B cell (primary cell): Measurements from ENCODE around the gene CAMTA1. TPM values are rescaled to one million over a fixed set of nuclear protein-coding genes. Genes with fewer than 3 reads are reported as not detected.

ENCODE experiments used
- ATAC-seq: fragments of 200-7000 bp; cut with Tn5 transposase; one replicate; pipeline ENCODE4 v1.10.0; 2021; ENCODE audit warnings: low read depth, mild to moderate bottlenecking, moderate number of reproducible peaks, moderate library complexity
- CTCF ChIA-PET: fragments of 350-600 bp; sonication (Branson Sonifier 250); formaldehyde crosslinking; loops from one replicate; lab custom pipeline; 2021; ENCODE audit warnings: antibody characterized with exemption, inconsistent platforms; lab: Charles Lee
- POLR2A ChIA-PET: fragments of 350-600 bp; sonication (Branson Sonifier 250); formaldehyde crosslinking; loops from one replicate; lab custom pipeline; 2021; ENCODE audit warnings: antibody characterized with exemption; lab: Charles Lee
- DNase-seq: peaks from one replicate; pipeline ENCODE4 v3.0.0; 2013
- H2AFZ ChIP-seq: 2 replicates; pipeline ENCODE4 v1.6.1; 2012; ENCODE audit warnings: mild to moderate bottlenecking, low read depth, low read length; ENCODE audit not compliant: insufficient read depth, poor library complexity, severe bottlenecking
- H3K27ac ChIP-seq, 2 donors: 1 replicate in 1 of 2; 2 replicates in 1 of 2; pipeline ENCODE4 v1.5.1; 2012 to 2013; ENCODE audit warnings: low read length in 2 of 2, mild to moderate bottlenecking in 2 of 2, moderate library complexity in 1 of 2
- H3K27me3 ChIP-seq, 4 experiments: fragments of 200-600 bp in 1 of 4; sonication (generic) in 1 of 4; replicated peaks in 1 of 4; 1 replicate in 2 of 4; 2 replicates in 2 of 4; pipeline versions ENCODE4 v1.6.1 to v1.7.0; 2013 to 2016; ENCODE audit warnings: low read length in 3 of 4, mild to moderate bottlenecking in 2 of 4, mixed read lengths in 1 of 4, moderate library complexity in 1 of 4; ENCODE audit not compliant: insufficient read depth in 4 of 4, control insufficient read depth in 3 of 4; ENCODE audit errors: control extremely low read depth in 1 of 4
- H3K36me3 ChIP-seq, 2 experiments: replicated peaks in 1 of 2; 1 replicate in 1 of 2; 2 replicates in 1 of 2; pipeline versions ENCODE4 v1.6.1 to v1.7.1; 2013; ENCODE audit warnings: low read length in 1 of 2; ENCODE audit not compliant: insufficient read depth in 2 of 2, control insufficient read depth in 1 of 2; ENCODE audit errors: control extremely low read depth in 1 of 2, extremely low read depth in 1 of 2
- H3K4me1 ChIP-seq, 2 donors: fragments of 200-600 bp in 1 of 2; sonication (generic) in 1 of 2; 1 replicate in 1 of 2; 2 replicates in 1 of 2; pipeline versions ENCODE4 v1.5.1 to v1.6.1; 2013 to 2017; ENCODE audit warnings: low read length in 2 of 2; ENCODE audit not compliant: control insufficient read depth in 2 of 2, insufficient read depth in 2 of 2
- H3K4me2 ChIP-seq: replicated peaks from 2 replicates; pipeline ENCODE3; 2012; ENCODE audit warnings: mild to moderate bottlenecking, low read depth, low read length; ENCODE audit not compliant: poor library complexity, severe bottlenecking
- H3K4me3 ChIP-seq, 5 experiments: fragments of 200-600 bp in 1 of 5; sonication (generic) in 1 of 5; 1 replicate in 3 of 5; 2 replicates in 2 of 5; pipeline versions ENCODE4 v1.5.1 to v1.7.0; 2011 to 2016; ENCODE audit warnings: low read length in 4 of 5, mild to moderate bottlenecking in 4 of 5, low read depth in 2 of 5, control low read depth in 1 of 5, moderate library complexity in 1 of 5; ENCODE audit not compliant: insufficient read depth in 1 of 5; ENCODE audit errors: control extremely low read depth in 1 of 5, extremely low read depth in 1 of 5
- H3K79me2 ChIP-seq: fragments of 200-600 bp; sonication (generic); one replicate; pipeline ENCODE4 v1.6.0; 2016; ENCODE audit warnings: low read length; ENCODE audit not compliant: control insufficient read depth, insufficient read depth
- H3K9ac ChIP-seq: fragments of 200-600 bp; sonication (generic); 2 replicates; pipeline ENCODE4 v1.6.1; 2017; ENCODE audit warnings: mild to moderate bottlenecking, low read length, moderate library complexity
- H3K9me3 ChIP-seq, 3 donors: one replicate each; pipeline versions ENCODE4 v1.6.1 to v1.7.1; 2013; ENCODE audit warnings: low read length in 2 of 3; ENCODE audit not compliant: control insufficient read depth in 2 of 3, insufficient read depth in 1 of 3; ENCODE audit errors: control extremely low read depth in 1 of 3
- H4K20me1 ChIP-seq: 2 replicates; pipeline ENCODE4 v1.6.0; 2012; ENCODE audit warnings: mild to moderate bottlenecking, low read length; ENCODE audit not compliant: insufficient read depth, control insufficient read depth, poor library complexity, severe bottlenecking
- H3K27ac Mint-ChIP-seq: one replicate; pipeline ENCODE4 v1.8.0; 2021; ENCODE audit warnings: mixed read lengths
- H3K27me3 Mint-ChIP-seq: one replicate; pipeline ENCODE4 v1.8.0; 2021; ENCODE audit warnings: mixed read lengths
- H3K4me1 Mint-ChIP-seq: one replicate; pipeline ENCODE4 v1.8.0; 2021; ENCODE audit warnings: mixed read lengths
- H3K4me3 Mint-ChIP-seq: one replicate; pipeline ENCODE4 v1.8.0; 2021; ENCODE audit warnings: mixed read lengths
- H3K9me3 Mint-ChIP-seq: one replicate; pipeline ENCODE4 v1.8.0; 2022; ENCODE audit warnings: mixed read lengths; ENCODE audit not compliant: insufficient read depth
- CTCF ChIP-seq: fragments of 200-600 bp; IDR thresholded peaks from one replicate; pipeline ENCODE4 v1.8.0; 2022; ENCODE audit warnings: antibody characterized with exemption, mild to moderate bottlenecking
- EZH2 ChIP-seq: IDR thresholded peaks from 2 replicates; pipeline ENCODE4 v1.6.1; 2012; ENCODE audit warnings: borderline replicate concordance, low read depth, mild to moderate bottlenecking, moderate library complexity, low read length; ENCODE audit not compliant: insufficient read depth, poor library complexity, severe bottlenecking
- WGBS: methylation state at CpG from one replicate; pipeline ENCODE4 v1.1.5; 2013; ENCODE audit warnings: missing lambda C conversion rate; ENCODE audit not compliant: insufficient coverage; 5-methylcytosine and 5-hydroxymethylcytosine counted together
- intact Hi-C: fragments of 100-400 bp; cut with micrococcal nuclease; formaldehyde crosslinking; loops from one replicate; pipeline ENCODE4 v1.10.0; 2022
- polyA plus RNA-seq: library from polyadenylated mRNA; depleted of rRNA; stranded (reverse); fragments of >200 nt; gene quantifications from 2 replicates; pipeline ENCODE4 v1.2.3, GENCODE V29; 2012
- total RNA-seq, 2 donors: library from RNA; stranded (reverse); fragments of 120-200 nt in 1 of 2; gene quantifications; 1 replicate in 1 of 2; 2 replicates in 1 of 2; pipeline versions ENCODE4 v1.2.3 to v1.2.4, GENCODE V29; 2013 to 2022

CAMTA1 gene
- total and polyA plus RNA-seq, 2 donors (not counting 1 experiment from before 2014, with no cell fraction given), result 42.2 to 45.7 TPM

- DNase-seq (no peak), ATAC-seq (no peak)
- H3K9me3 Mint-ChIP-seq, result no peaks in the 10 kb centered on the region
- no peak overlapping the region for H3K9ac ChIP-seq
- no peak overlapping the region for H3K27ac Mint-ChIP-seq
- POLR2A ChIA-PET, result no interaction called here
- no peak overlapping the region for H3K4me3 Mint-ChIP-seq
- H3K4me1 Mint-ChIP-seq, result no peaks in the 10 kb centered on the region
- H3K36me3 ChIP-seq, result no peaks in the 10 kb centered on the region
- H3K9me3 ChIP-seq, result no peaks in the 10 kb centered on the region
- H4K20me1 ChIP-seq, result no peaks in the 10 kb centered on the region
- peaks cover 0 to 2% (median 0%) of the 10 kb centered on the region in 4 experiments for H3K27me3 ChIP-seq
- peaks cover 13% of the 10 kb centered on the region for H3K27me3 Mint-ChIP-seq
- H3K4me3 ChIP-seq, result no peak overlapping the region
- no peak overlapping the region for H2AFZ ChIP-seq
- H3K4me2 ChIP-seq, result no peak overlapping the region
- H3K79me2 ChIP-seq, result no peaks in the 10 kb centered on the region
- 74% methylated on average over 9 of the region's 10 CpGs for WGBS
- intact Hi-C loops, result no loop called here
- CTCF ChIA-PET, result interaction anchor here (0.7 kb wide), 1 partner anchor 23 kb away, joined by 3 read pairs; no protein-coding TSS in a partner anchor
- TF ChIP-seq CTCF, result no peak
- no peak for TF ChIP-seq EZH2
- H3K4me1 ChIP-seq, result no peaks in the 10 kb centered on the region
- H3K27ac ChIP-seq, result no peak overlapping the region
Observed at GRCh38 chr1:7093297-7093696, 308.0 kb downstream of the CAMTA1 start.

- Mint-ChIP-seq H3K4me1 (no peaks in the 10 kb centered on the region), H3K9me3 (no peaks in the 10 kb centered on the region), H3K4me3 (no peak overlapping the region), H3K27ac (no peak overlapping the region), H3K27me3 (peaks cover 13% of the 10 kb centered on the region)
- intact Hi-C loops, result no loop called here
- Histone ChIP-seq H3K9me3 (no peaks in the 10 kb centered on the region), H3K4me1 (no peaks in the 10 kb centered on the region), H3K79me2 (no peaks in the 10 kb centered on the region), H4K20me1 (no peaks in the 10 kb centered on the region), H2AFZ (no peak overlapping the region), H3K27me3 (peaks cover 0 to 2% (median 0%) of the 10 kb centered on the region in 4 experiments), H3K4me2 (no peak overlapping the region), H3K4me3 (no peak overlapping the region), H3K9ac (no peak overlapping the region), H3K27ac (no peak overlapping the region), H3K36me3 (no peaks in the 10 kb centered on the region)
- DNase-seq (no peak), ATAC-seq (no peak)
- TF ChIP-seq CTCF, result no peak
- no peak for TF ChIP-seq EZH2
- POLR2A ChIA-PET, result no interaction called here
- CTCF ChIA-PET, result no interaction called here
- WGBS, result no CpG with 5 or more reads among the region's 4 CpGs
Observed at GRCh38 chr1:7094086-7094485, 308.8 kb downstream of the CAMTA1 start.
